NCI-H526 treated with DMSO at 0.1 percent for 48 hours (cell line): Measurements from ENCODE around the gene PFDN1.
A peak's percentile ranks its signal among the peaks of the same experiment; 100 is the strongest.

Experiments
- DNase-seq: peaks from one replicate; lab custom pipeline; 2025; lab: John Stamatoyannopoulos, UW

The PFDN1 gene

DNA sequence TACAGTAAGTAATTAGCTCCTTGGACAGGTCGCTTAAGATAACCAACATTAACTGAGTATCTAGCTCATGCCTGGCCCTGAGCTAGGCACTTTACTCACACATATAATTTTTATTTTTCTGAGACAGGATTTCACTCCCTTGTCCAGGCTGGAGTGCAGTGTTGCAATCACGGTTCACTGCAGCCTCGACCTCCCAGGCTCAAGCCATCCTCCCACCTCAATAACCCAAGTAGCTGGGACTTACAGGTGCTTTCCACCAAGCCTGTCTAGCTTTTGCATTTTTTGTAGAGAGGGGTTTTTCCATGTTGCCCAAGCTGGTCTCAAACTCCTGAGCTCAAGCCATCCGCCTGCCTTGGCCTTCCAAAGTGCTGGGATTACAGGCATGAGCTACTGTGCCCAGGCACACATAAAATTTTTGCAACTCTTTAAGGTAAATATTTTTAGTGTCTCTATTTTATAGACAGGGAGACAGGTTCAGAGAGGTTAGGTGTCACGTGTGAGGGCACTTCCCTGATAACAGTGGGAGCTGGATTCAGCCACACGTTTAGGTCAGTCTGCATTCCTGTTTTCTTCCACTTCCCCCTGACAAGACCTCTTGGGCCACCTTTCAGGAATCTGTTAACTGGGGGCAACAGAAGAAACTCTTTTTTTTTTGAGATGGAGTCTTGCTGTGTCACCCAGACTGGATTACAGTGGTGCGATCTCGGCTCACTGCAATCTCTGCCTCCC, 25.3 kb upstream of the PFDN1 start:
- DNase-seq: no peak

DNA sequence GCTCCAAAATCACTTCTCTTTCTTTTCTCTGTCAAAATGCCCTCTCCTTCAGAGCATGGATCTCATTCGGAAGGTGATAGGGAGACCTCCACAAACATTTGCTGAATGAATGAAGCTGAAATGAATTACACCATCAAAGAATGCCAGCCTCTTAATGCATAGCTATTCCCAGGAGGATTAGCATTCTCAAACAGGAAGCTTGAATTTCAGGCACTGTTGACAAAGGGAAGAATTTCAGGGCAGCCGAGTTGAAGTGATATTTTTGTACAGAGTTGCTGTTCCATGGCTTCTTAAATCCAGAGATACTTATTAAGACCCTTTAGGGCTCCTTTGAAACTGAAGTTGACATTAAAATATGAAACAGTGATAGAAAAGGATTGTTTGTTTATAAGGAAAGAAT, 24.7 kb upstream of the PFDN1 start:
- peak; percentile 52 for DNase-seq

- DNase-seq: no peak
Measured at GRCh38 chr5:140325486-140325885, 22.6 kb upstream of the PFDN1 start.

DNA sequence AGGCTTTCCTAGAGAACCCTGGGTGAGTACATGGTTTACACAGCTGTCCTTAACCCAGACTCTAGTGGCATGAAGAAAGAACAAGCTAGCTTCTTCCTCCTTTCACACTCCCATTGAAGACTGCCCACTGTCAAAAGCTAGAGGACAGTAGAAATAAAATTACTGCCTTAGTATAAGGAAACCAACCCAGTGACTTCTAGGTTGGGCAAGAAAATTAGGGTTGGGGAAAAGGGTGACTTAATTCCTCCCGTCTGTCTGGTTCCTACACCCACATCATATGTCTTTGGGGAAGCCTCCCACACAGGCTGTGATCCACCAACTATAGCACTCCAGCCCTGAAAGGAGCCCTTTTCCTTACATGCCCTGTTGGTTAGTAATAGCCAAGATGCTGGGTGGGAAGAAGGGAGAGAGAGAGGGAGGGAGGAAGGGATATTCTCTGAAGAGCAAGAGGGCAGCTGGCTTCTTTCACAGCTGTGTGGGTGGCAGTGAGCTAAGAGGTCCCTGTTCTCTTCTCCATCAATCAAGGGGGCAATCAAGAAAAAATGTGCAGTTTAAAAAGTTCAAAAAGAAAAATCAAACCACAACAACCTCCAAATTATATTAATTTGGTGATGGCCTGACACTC, 21.8 kb upstream of the PFDN1 start:
- DNase-seq: no peak

DNA sequence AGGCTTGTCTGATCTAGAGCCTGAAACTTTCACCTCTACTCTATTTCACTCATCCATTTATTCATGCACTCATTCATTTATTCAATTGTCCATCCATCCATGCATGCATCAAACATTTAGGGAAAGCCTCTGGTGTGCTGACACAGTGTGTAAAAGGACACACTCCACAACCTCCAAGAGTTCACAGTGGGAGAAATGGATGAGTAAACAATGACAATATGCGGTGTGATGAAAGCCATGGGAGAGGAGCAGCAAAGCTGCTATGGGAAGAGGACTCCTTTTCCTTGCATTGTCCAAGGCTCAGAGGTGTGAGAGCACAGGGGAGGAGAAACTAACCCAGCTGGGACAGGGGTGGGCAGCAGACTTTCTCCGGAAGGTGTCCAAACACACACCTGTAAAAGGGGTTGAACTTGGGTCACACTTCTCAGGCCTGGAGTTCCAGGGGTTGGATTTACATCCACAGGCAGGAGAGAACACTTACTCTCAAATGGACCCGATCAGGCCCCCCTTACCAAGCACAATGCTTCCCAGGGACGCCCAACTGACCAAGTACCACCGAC, 21.2 kb upstream of the PFDN1 start:
- no peak for DNase-seq

DNA sequence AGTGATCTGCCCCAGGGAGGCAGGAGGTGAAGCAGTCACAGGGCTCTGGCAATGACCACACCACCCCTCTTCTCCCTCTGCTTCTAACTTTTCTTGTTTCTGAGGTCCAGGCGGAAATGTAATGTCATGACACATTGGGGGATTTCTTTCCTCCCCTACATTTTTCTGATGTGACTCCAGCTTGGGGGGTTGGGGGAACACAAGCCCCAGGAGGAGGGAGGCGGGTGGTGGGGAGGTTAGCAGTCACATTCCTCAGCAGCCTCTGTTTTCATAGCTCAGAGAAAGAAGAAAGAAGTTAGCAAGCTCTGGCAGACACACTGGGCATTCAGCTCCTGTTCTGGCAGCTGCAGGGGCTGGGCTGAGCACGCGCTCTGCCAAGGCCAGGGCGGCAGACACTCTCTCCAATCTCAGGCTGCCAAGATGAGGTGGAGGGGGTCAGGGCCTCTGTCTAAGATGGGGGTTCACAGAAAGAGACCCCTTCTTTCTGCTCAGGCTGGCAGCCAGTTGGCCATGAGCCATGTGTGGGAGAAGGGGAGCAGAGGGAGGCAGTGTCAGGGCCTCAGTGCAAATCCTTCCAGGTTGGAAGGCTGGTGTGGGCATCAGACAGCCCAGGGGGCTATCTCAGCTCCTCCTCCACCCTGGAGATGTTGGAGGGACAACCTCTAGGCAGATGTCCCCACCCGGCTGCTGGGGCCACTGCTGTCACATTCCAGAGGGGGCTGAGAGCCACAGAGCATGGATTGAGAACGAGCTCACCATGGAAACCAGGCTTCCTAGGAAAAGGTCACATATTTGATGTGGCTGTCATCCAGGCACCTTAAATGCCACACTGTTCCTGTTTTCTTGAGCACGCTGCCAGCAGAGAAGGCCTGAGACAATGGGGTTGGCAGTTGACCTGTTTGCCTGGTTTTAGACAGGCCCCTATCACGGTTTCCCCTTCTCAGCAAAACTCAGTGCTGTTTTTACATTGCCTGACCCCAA, 20.1 kb upstream of the PFDN1 start:
- DNase-seq: no peak

- no peak for DNase-seq
Measured at GRCh38 chr5:140321796-140322195, 18.9 kb upstream of the PFDN1 start.

GRCh38 chr5:140319833-140320232, 16.9 kb upstream of the PFDN1 start:
- DNase-seq: no peak

- no peak for DNase-seq
Measured at GRCh38 chr5:140318792-140319191, 15.9 kb upstream of the PFDN1 start.

- DNase-seq: no peak
Measured at GRCh38 chr5:140317859-140318258, 15.0 kb upstream of the PFDN1 start.

GRCh38 chr5:140312791-140313189, 9.9 kb upstream of the PFDN1 start:
- DNase-seq: no peak

DNA sequence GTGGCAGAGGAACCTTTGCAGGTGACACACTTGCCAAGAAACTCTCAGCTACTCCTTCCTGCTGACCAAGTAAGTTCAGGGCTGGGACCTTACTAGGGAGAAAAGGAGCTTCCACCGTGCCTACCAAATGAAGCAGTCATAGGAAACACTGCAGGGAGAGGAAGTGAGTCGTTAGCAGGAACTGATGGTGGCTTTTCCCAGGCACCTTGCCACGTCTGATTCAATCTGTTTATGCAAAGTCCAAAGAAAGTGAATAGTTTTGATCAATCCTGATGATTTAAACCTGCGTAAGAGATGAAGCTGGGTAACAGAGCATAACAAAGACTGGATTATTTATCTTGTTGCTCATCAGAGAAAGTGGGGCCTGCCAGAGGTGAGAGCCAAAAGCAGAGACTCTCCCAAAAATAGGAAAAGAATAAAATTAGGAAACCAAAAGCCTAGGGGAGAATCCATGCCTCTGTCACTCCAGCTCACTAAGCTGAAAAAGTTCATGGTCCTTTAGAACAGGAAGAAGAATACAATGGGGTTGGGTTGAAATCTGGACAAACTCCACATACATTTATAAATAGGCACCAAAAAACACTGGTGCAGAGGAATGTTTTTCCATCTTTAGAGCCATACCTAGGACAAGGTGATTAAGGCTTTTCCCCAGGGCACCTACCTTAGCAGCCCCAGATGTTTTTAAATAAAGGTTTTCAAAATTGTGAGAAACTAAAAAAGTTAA, 9.3 kb upstream of the PFDN1 start:
- no peak for DNase-seq

GRCh38 chr5:140311011-140311467, 8.1 kb upstream of the PFDN1 start:
- DNase-seq: no peak

DNA sequence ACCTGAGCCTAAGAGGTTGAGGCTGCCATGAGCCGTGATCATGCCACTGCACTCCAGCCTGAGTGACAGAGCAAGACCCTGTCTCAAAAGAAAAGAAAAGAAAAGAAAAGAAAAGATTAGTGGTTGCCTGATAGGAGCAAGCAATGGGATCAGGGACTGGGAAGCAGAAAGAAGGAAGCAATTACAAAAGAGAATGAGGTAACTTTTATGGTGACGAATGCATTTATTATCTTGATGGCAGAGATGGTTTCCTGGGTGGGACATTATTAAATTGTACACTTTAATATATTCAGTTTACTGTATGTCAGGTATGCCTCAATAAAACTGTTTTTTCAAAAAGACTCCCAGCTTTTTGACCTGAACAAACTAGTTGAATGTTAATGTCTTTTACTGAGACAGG, 7.5 kb upstream of the PFDN1 start:
- DNase-seq: no peak

- DNase-seq: no peak
Measured at GRCh38 chr5:140309706-140310249, 6.9 kb upstream of the PFDN1 start.

DNA sequence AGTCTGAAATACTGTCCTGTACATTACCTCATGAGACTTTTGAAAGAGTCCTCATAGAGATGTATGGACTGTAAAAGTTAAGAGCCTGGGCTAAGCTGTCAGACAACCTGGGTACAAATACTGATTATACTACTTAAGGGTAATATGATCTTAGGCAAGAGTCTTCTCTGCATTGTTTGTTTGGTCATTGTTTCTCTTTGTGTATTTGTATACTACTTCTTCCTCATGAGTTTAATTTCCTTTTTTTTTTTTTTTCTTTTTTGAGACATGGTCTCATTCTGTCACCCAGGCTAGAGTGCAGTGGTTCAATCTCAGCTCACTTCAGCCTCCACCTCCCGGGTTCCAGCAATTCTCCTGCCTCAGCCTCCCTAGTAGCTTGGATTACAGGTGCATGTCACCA, 2.6 kb upstream of the PFDN1 start:
- no peak for DNase-seq

DNA sequence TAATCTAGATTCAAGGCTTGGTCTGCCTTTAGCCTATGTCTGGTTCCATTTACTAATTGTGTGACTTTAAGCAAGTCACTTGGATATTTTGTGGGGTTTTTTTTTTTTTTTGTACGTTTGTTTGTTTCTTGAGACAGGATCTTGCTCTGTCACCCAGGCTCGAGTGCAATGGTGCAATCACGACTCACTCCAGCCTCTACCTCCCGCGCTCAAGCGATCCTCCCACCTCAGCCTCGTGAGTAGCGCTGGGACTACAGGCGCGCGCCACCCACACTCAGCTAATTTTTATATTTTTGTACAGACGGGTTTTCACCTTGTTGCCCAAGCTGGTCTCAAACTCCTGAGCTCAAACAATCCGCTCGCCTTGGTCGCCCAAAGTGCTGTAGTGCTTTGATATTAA, 1.1 kb upstream of the PFDN1 start:
- no peak for DNase-seq

- no peak for DNase-seq
Measured at GRCh38 chr5:140301136-140301535, 1.8 kb downstream of the PFDN1 start.

DNA sequence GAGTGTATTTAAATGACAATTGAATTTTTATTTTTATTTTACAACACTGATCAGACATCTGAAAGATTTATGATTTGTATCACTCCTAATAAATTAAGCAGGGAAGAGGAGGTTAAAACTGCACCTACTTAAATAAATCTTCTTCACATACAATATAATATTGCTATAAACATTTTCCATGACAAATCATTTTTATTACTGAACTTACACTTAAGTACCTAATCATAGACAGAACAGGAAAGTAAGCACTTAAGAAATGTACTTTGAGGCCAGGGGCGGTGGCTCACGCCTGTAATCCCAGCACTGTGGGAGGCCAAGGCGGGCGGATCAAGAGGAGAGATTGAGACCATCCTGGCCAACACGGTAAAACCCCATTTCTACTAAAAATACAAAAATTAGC, 3.8 kb downstream of the PFDN1 start:
- no peak for DNase-seq

- no peak for DNase-seq
Measured at GRCh38 chr5:140298183-140298601, 4.7 kb downstream of the PFDN1 start.

DNA sequence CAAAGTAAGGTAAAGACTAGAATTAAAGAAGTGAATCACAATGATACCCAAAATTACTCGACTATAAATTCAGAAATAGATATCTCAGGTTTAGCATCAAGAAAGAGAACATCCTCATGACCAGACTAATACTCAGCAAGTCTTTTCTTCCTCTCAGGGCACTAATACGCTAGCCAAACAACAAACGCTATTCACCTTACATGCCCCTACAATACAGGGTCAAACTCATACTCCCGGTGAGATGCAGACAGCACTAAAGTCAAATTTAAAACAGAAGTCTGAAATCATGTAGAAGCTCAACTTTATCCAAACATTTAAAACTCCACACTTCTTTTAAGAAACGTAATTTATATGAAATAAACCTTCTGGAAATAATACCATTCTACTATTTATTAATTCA, 5.6 kb downstream of the PFDN1 start:
- DNase-seq: no peak
